ENCODE results near the gene LRP1. TPM values are rescaled to one million over a fixed set of nuclear protein-coding genes. Genes with fewer than 3 reads are reported as not detected.

LRP1 gene
- total and polyA plus RNA-seq, 2 of the 13 experiments (the other 11 are each of a cell fraction or from before 2014, with no cell fraction given), result 14.7 to 30.8 TPM

- 0 out of 4 replicates have a peak, but pooled peaks of 1 of the 2 experiments have one; percentile 66 for TF ChIP-seq HMGXB4 (CRISPR knock-in tag; IDR thresholded peaks at IDR 0.05; ENCODE audit: borderline replicate concordance in 1 of 2, low read depth in 1 of 2)
- TF ChIP-seq AFF4 (CRISPR knock-in tag; IDR thresholded peaks at IDR 0.05), result no peak
- no peak for TF ChIP-seq HNF4A (CRISPR knock-in tag; IDR thresholded peaks at IDR 0.05)
- no peak for TF ChIP-seq SAFB2 (CRISPR knock-in tag; IDR thresholded peaks at IDR 0.05; ENCODE audit: borderline replicate concordance, low read depth)
- TF ChIP-seq TMF1 (CRISPR knock-in tag; IDR thresholded peaks at IDR 0.05; ENCODE audit: low read depth), result no peak
- 0 out of 2 replicates have a peak, but pooled peaks have one; percentile 36 for TF ChIP-seq PCBP1 (IDR thresholded peaks at IDR 0.05; ENCODE audit: borderline replicate concordance, low read depth, low read length)
- 0 out of 2 replicates have a peak, but pooled peaks have one; percentile 35 for TF ChIP-seq ZNF274 (CRISPR knock-in tag; IDR thresholded peaks at IDR 0.05)
- no peak for TF ChIP-seq ZBTB49 (CRISPR knock-in tag; IDR thresholded peaks at IDR 0.05; ENCODE audit: borderline replicate concordance)
- TF ChIP-seq ZNF34 (CRISPR knock-in tag; IDR thresholded peaks at IDR 0.05; ENCODE audit: borderline replicate concordance), result no peak
- TF ChIP-seq CSRNP2 (CRISPR knock-in tag; conservative IDR thresholded peaks at IDR 0.05; ENCODE audit: low read depth), result no peak
- peak; percentile 18 for TF ChIP-seq PCBP2 (optimal IDR thresholded peaks at IDR 0.05; ENCODE audit: low read depth, low read length, poor library complexity, severe bottlenecking)
- TF ChIP-seq ZNF670 (CRISPR knock-in tag; IDR thresholded peaks at IDR 0.05; ENCODE audit: borderline replicate concordance), result no peak
- TF ChIP-seq ZNF12 (CRISPR knock-in tag; IDR thresholded peaks at IDR 0.05), result no peak
- no peak for TF ChIP-seq ETV6 (CRISPR knock-in tag; conservative IDR thresholded peaks at IDR 0.05)
- 0 out of 2 replicates have a peak, but pooled peaks have one; percentile 36 for TF ChIP-seq ERF (CRISPR knock-in tag; IDR thresholded peaks at IDR 0.05)
- no peak for TF ChIP-seq ZNF605 (CRISPR knock-in tag; IDR thresholded peaks at IDR 0.05)
- TF ChIP-seq TERF1 (CRISPR knock-in tag; IDR thresholded peaks at IDR 0.05), result 0 out of 2 replicates have a peak, but pooled peaks have one; percentile 24
These were observed 54.8 kb downstream of the LRP1 start (continued) for GRCh38 chr12:57182918-57183575.

All from HepG2 (cell line).